HEK293 (cell line): ENCODE measurements around the gene SLC35F3.

ENCODE experiments used
- ATF2 ChIP-seq: fragments of 450-650 bp; formaldehyde crosslinking; IDR thresholded peaks from 2 replicates; pipeline ENCODE4 v1.5.1; 2016; ENCODE audit warnings: missing biosample characterization, missing genetic modification characterization, low read depth
- HOXA7 ChIP-seq: sonication (generic); formaldehyde crosslinking; IDR thresholded peaks from 2 replicates; pipeline ENCODE4 v1.8.1; 2022; ENCODE audit warnings: missing genetic modification reagents, borderline replicate concordance
- HOXC10 ChIP-seq: sonication (generic); formaldehyde crosslinking; IDR thresholded peaks from 2 replicates; pipeline ENCODE4 v1.8.1; 2023; ENCODE audit warnings: mild to moderate bottlenecking, missing genetic modification reagents
- KLF16 ChIP-seq: fragments of 450-650 bp; formaldehyde crosslinking; IDR thresholded peaks from 2 replicates; pipeline ENCODE4 v1.5.1; 2017; ENCODE audit warnings: missing biosample characterization, missing genetic modification characterization
- KLF8 ChIP-seq: fragments of 450-650 bp; formaldehyde crosslinking; IDR thresholded peaks from 2 replicates; pipeline ENCODE4 v1.5.1; 2016; ENCODE audit warnings: missing biosample characterization, missing genetic modification characterization
- KLF9 ChIP-seq: fragments of 450-650 bp; formaldehyde crosslinking; IDR thresholded peaks from 2 replicates; pipeline ENCODE4 v1.5.1; 2016; ENCODE audit warnings: missing biosample characterization, missing genetic modification characterization, low read depth
- OSR2 ChIP-seq: fragments of 450-650 bp; formaldehyde crosslinking; IDR thresholded peaks from 2 replicates; pipeline ENCODE4 v1.5.1; 2016; ENCODE audit warnings: missing biosample characterization, missing genetic modification characterization
- REST ChIP-seq: fragments of 450-650 bp; formaldehyde crosslinking; IDR thresholded peaks from 2 replicates; pipeline ENCODE4 v1.5.1; 2016; ENCODE audit warnings: missing biosample characterization, missing genetic modification characterization
- SP3 ChIP-seq: fragments of 450-650 bp; formaldehyde crosslinking; IDR thresholded peaks from 2 replicates; pipeline ENCODE4 v1.5.1; 2016; ENCODE audit warnings: missing biosample characterization, missing genetic modification characterization
- ZBTB10 ChIP-seq: fragments of 450-650 bp; formaldehyde crosslinking; IDR thresholded peaks from 2 replicates; pipeline ENCODE4 v1.5.1; 2016; ENCODE audit warnings: missing biosample characterization, missing genetic modification characterization
- ZBTB17 ChIP-seq: fragments of 450-650 bp; formaldehyde crosslinking; IDR thresholded peaks from 2 replicates; pipeline ENCODE4 v1.5.1; 2016; ENCODE audit warnings: missing biosample characterization, missing genetic modification characterization
- ZBTB20 ChIP-seq: fragments of 450-650 bp; formaldehyde crosslinking; IDR thresholded peaks from 2 replicates; pipeline ENCODE4 v1.5.1; 2016; ENCODE audit warnings: missing biosample characterization, missing genetic modification characterization
- ZBTB49 ChIP-seq: fragments of 450-650 bp; formaldehyde crosslinking; IDR thresholded peaks from 2 replicates; pipeline ENCODE4 v1.5.1; 2016; ENCODE audit warnings: missing biosample characterization, missing genetic modification characterization, low read depth
- ZFP37 ChIP-seq: fragments of 450-650 bp; formaldehyde crosslinking; IDR thresholded peaks from 2 replicates; pipeline ENCODE4 v1.5.1; 2016; ENCODE audit warnings: missing biosample characterization, missing genetic modification characterization
- ZNF292 ChIP-seq: fragments of 450-650 bp; formaldehyde crosslinking; IDR thresholded peaks from 2 replicates; pipeline ENCODE4 v1.5.1; 2016; ENCODE audit warnings: low read depth, missing biosample characterization, missing genetic modification characterization, borderline replicate concordance
- ZNF311 ChIP-seq: fragments of 450-650 bp; formaldehyde crosslinking; IDR thresholded peaks from 2 replicates; pipeline ENCODE4 v1.5.1; 2017; ENCODE audit warnings: missing biosample characterization, missing genetic modification characterization, borderline replicate concordance
- ZNF335 ChIP-seq: fragments of 450-650 bp; formaldehyde crosslinking; conservative IDR thresholded peaks from 2 replicates; pipeline ENCODE4 v1.5.1; 2016; ENCODE audit warnings: missing biosample characterization, missing genetic modification characterization
- ZNF366 ChIP-seq: fragments of 450-650 bp; formaldehyde crosslinking; conservative IDR thresholded peaks from 2 replicates; pipeline ENCODE4 v1.5.1; 2016; ENCODE audit warnings: missing biosample characterization, missing genetic modification characterization
- ZNF529 ChIP-seq: fragments of 450-650 bp; formaldehyde crosslinking; IDR thresholded peaks from 2 replicates; pipeline ENCODE4 v1.5.1; 2017; ENCODE audit warnings: missing genetic modification characterization, missing biosample characterization; ENCODE audit not compliant: insufficient replicate concordance
- ZNF560 ChIP-seq: fragments of 450-650 bp; formaldehyde crosslinking; IDR thresholded peaks from 2 replicates; pipeline ENCODE4 v1.5.1; 2017; ENCODE audit warnings: missing biosample characterization, missing genetic modification characterization, borderline replicate concordance
- ZNF645 ChIP-seq: fragments of 450-650 bp; formaldehyde crosslinking; IDR thresholded peaks from 2 replicates; pipeline ENCODE4; 2016; ENCODE audit warnings: missing biosample characterization, missing genetic modification characterization
- ZNF664 ChIP-seq: fragments of 450-650 bp; formaldehyde crosslinking; IDR thresholded peaks from 2 replicates; pipeline ENCODE4 v1.5.1; 2016; ENCODE audit warnings: missing biosample characterization, missing genetic modification characterization
- ZNF692 ChIP-seq: fragments of 450-650 bp; formaldehyde crosslinking; IDR thresholded peaks from 2 replicates; pipeline ENCODE4 v1.5.1; 2016; ENCODE audit warnings: missing biosample characterization, missing genetic modification characterization
- ZNF704 ChIP-seq: fragments of 450-650 bp; formaldehyde crosslinking; IDR thresholded peaks from 2 replicates; pipeline ENCODE4 v1.5.1; 2016; ENCODE audit warnings: missing biosample characterization, missing genetic modification characterization
- ZNF830 ChIP-seq: fragments of 450-650 bp; IDR thresholded peaks from 2 replicates; pipeline ENCODE4 v1.5.0; 2018; ENCODE audit warnings: missing biosample characterization, missing genetic modification characterization, low read depth, mild to moderate bottlenecking, moderate library complexity

SLC35F3 gene

GRCh38 chr1:234309598-234310459, 405.4 kb downstream of the SLC35F3 start (continued):
- TF ChIP-seq KLF16 (tag by site-specific recombination) (no peak), SP3 (tag by site-specific recombination) (no peak), ZNF311 (no peak), ZNF335 (tag by site-specific recombination) (peak; percentile 62), OSR2 (no peak), ZNF529 (tag by site-specific recombination) (no peak), REST (tag by site-specific recombination) (no peak), KLF9 (no peak), ZNF366 (tag by site-specific recombination) (no peak), ZNF645 (tag by site-specific recombination) (no peak), ZBTB17 (peak; percentile 34; the same call in 1 of the 2 replicates), ZNF692 (peak; percentile 66; the same call in 1 of the 2 replicates), ZNF704 (no peak), ZFP37 (peak; percentile 68; the same call in 1 of the 2 replicates), HOXA7 (CRISPR knock-in tag) (no peak), ZBTB20 (tag by site-specific recombination) (peak; percentile 37; the same call in 1 of the 2 replicates), ZNF292 (tag by site-specific recombination) (no peak), ZBTB49 (tag by site-specific recombination) (no peak), HOXC10 (no peak), ATF2 (tag by site-specific recombination) (peak; percentile 95), ZBTB10 (tag by site-specific recombination) (no peak), ZNF560 (tag by site-specific recombination) (no peak), ZNF830 (no peak), KLF8 (tag by site-specific recombination) (0 out of 2 replicates have a peak, but pooled peaks have one; percentile 20), ZNF664 (tag by site-specific recombination) (no peak)
